HEK293 (cell line): ENCODE measurements around the gene KCNQ1.

ENCODE experiments used
- CTCF ChIA-PET: fragments of 350-600 bp; formaldehyde crosslinking; extraction: SDS; loops from one replicate; lab custom pipeline; 2021; ENCODE audit warnings: antibody characterized with exemption; lab: Yijun Ruan, JAX
- POLR2A ChIA-PET: fragments of 300-600 bp; formaldehyde crosslinking; extraction: SDS; loops from one replicate; lab custom pipeline; 2020; ENCODE audit warnings: antibody characterized with exemption, inconsistent platforms; lab: Yijun Ruan, JAX
- H3K27ac ChIP-seq: fragments of 200-500 bp; sonication (Bioruptor generic); 2 replicates; pipeline ENCODE4 v1.5.1; 2014; ENCODE audit warnings: low read depth, low read length, control low read depth, inconsistent platforms; ENCODE audit errors: extremely low read depth
- H3K36me3 ChIP-seq, 2 experiments: fragments of 200-500 bp in 1 of 2; sonication (Bioruptor generic) in 1 of 2; 1 replicate in 1 of 2; 2 replicates in 1 of 2; pipeline ENCODE4 v1.5.1; 2014 to 2017; ENCODE audit warnings: inconsistent platforms in 2 of 2, low read length in 2 of 2; ENCODE audit not compliant: control insufficient read depth in 2 of 2, insufficient read depth in 1 of 2
- H3K4me1 ChIP-seq: fragments of 200-500 bp; sonication (Bioruptor generic); 2 replicates; pipeline ENCODE4 v1.5.1; 2014; ENCODE audit warnings: mild to moderate bottlenecking, low read length, inconsistent platforms; ENCODE audit not compliant: control insufficient read depth, insufficient read depth
- H3K4me3 ChIP-seq: 2 replicates; pipeline ENCODE4 v1.5.1; 2011; ENCODE audit warnings: low read depth, mild to moderate bottlenecking, control low read depth, low read length, moderate library complexity
- H3K9me3 ChIP-seq: fragments of 200-500 bp; sonication (Bioruptor generic); 2 replicates; pipeline ENCODE4 v1.5.1; 2014; ENCODE audit warnings: low read depth, low read length, inconsistent platforms; ENCODE audit not compliant: control insufficient read depth, insufficient read depth
- BCL11A ChIP-seq: fragments of 450-650 bp; formaldehyde crosslinking; IDR thresholded peaks from 2 replicates; pipeline ENCODE4 v1.5.1; 2016; ENCODE audit warnings: low read depth, missing biosample characterization, missing genetic modification characterization
- GLI2 ChIP-seq: fragments of 450-650 bp; formaldehyde crosslinking; IDR thresholded peaks from 2 replicates; pipeline ENCODE4; 2017; ENCODE audit warnings: missing biosample characterization, missing genetic modification characterization, low read depth, borderline replicate concordance
- ZEB2 ChIP-seq: fragments of 450-650 bp; formaldehyde crosslinking; IDR thresholded peaks from 2 replicates; pipeline ENCODE4 v1.5.1; 2016; ENCODE audit warnings: missing biosample characterization, missing genetic modification characterization
- ZNF146 ChIP-seq: fragments of 450-650 bp; formaldehyde crosslinking; IDR thresholded peaks from 2 replicates; pipeline ENCODE4 v1.5.1; 2016; ENCODE audit warnings: missing biosample characterization, missing genetic modification characterization
- ZNF184 ChIP-seq: fragments of 450-650 bp; IDR thresholded peaks from 2 replicates; pipeline ENCODE4 v1.5.1; 2018; ENCODE audit warnings: missing biosample characterization, mild to moderate bottlenecking, missing genetic modification characterization
- ZNF335 ChIP-seq: fragments of 450-650 bp; formaldehyde crosslinking; conservative IDR thresholded peaks from 2 replicates; pipeline ENCODE4 v1.5.1; 2016; ENCODE audit warnings: missing biosample characterization, missing genetic modification characterization
- ZNF37A ChIP-seq: fragments of 450-650 bp; IDR thresholded peaks from 2 replicates; pipeline ENCODE4 v1.5.1; 2018; ENCODE audit warnings: missing biosample characterization, missing genetic modification characterization
- ZNF391 ChIP-seq: fragments of 450-650 bp; formaldehyde crosslinking; IDR thresholded peaks from 2 replicates; pipeline ENCODE4 v1.5.1; 2016; ENCODE audit warnings: low read depth, missing biosample characterization, missing genetic modification characterization, borderline replicate concordance
- ZNF530 ChIP-seq: fragments of 450-650 bp; formaldehyde crosslinking; IDR thresholded peaks from 2 replicates; pipeline ENCODE4 v1.5.1; 2016; ENCODE audit warnings: low read depth, missing biosample characterization, missing genetic modification characterization
- ZNF791 ChIP-seq: fragments of 450-650 bp; formaldehyde crosslinking; IDR thresholded peaks from 2 replicates; pipeline ENCODE4 v1.5.1; 2016; ENCODE audit warnings: missing biosample characterization, missing genetic modification characterization
- TF ChIP-seq, protein P1 (sequence below): fragments of 450-650 bp; formaldehyde crosslinking; conservative IDR thresholded peaks from 2 replicates; pipeline ENCODE4 v1.5.1; 2016; ENCODE audit warnings: low read depth, missing biosample characterization, missing genetic modification characterization
- TF ChIP-seq, protein P2 (sequence below): fragments of 450-650 bp; formaldehyde crosslinking; IDR thresholded peaks from 2 replicates; pipeline ENCODE4 v1.5.1; 2016; ENCODE audit warnings: missing biosample characterization, missing genetic modification characterization
- TF ChIP-seq, protein P3 (sequence below): fragments of 450-650 bp; formaldehyde crosslinking; IDR thresholded peaks from 2 replicates; pipeline ENCODE4 v1.5.1; 2016; ENCODE audit warnings: missing biosample characterization, missing genetic modification characterization, borderline replicate concordance
- TF ChIP-seq, protein P4 (sequence below): fragments of 450-650 bp; formaldehyde crosslinking; IDR thresholded peaks from 2 replicates; pipeline ENCODE4 v1.5.1; 2016; ENCODE audit warnings: missing biosample characterization, missing genetic modification characterization, low read depth

KCNQ1 gene

DNA sequence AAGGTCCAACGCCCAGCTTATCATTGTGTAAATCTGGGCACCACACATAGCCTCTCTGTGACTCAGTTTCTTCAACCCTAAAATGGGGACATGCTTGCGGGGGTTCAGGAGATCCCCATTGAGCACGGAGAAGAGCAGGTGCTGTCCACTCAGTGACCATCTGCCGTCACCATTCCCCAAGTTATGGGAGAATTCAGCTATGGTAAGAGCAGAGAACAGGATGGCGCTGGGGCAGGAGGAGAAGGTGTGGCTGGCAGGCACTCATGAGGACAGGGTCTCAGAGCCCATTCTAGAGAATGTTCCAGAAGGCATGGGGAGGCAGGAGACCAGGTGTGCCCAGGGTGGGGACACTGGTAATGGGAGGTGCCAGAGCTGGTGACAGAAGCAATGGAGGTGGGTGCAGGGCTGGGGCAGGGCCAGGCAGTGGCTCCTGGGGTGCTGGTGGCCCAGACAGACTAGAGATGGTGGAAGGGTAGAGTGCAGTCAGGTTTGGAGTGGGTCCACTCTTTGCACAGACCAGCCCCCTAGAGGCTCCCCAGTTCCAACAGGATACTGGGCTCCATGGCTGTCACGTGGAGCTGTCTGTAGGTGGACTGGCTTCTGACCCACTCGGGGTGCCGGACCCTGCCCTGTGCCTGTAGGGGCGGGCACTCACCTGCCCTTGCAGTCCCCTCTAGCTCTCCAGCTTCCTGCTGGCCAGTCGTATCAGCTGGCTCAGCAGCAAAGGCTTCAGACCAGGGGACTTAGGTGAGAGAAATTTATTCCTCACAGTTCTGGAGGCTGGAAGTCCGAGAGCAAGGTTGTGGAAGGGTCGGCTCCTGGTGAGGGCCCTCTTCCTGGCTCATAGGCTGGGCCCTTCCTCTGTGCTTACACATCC, 356.1 kb downstream of the KCNQ1 start:
- H3K9me3 ChIP-seq = no peaks in the 10 kb centered on the region
- POLR2A ChIA-PET = no interaction called here
- H3K27ac ChIP-seq = no peak overlapping the region
- no peak overlapping the region for H3K4me3 ChIP-seq
- no peaks in the 10 kb centered on the region for H3K4me1 ChIP-seq
- TF ChIP-seq ZNF791 (tag by site-specific recombination) (no peak), ZEB2 (tag by site-specific recombination) (no peak), ZNF335 (tag by site-specific recombination) (no peak), GLI2 (tag by site-specific recombination) (no peak), ZNF146 (tag by site-specific recombination) (no peak), ZNF391 (tag by site-specific recombination) (no peak), ZNF184 (no peak), ZNF37A (tag by site-specific recombination) (no peak), ZNF530 (no peak), BCL11A (no peak)
- TF ChIP-seq, protein P1, sequence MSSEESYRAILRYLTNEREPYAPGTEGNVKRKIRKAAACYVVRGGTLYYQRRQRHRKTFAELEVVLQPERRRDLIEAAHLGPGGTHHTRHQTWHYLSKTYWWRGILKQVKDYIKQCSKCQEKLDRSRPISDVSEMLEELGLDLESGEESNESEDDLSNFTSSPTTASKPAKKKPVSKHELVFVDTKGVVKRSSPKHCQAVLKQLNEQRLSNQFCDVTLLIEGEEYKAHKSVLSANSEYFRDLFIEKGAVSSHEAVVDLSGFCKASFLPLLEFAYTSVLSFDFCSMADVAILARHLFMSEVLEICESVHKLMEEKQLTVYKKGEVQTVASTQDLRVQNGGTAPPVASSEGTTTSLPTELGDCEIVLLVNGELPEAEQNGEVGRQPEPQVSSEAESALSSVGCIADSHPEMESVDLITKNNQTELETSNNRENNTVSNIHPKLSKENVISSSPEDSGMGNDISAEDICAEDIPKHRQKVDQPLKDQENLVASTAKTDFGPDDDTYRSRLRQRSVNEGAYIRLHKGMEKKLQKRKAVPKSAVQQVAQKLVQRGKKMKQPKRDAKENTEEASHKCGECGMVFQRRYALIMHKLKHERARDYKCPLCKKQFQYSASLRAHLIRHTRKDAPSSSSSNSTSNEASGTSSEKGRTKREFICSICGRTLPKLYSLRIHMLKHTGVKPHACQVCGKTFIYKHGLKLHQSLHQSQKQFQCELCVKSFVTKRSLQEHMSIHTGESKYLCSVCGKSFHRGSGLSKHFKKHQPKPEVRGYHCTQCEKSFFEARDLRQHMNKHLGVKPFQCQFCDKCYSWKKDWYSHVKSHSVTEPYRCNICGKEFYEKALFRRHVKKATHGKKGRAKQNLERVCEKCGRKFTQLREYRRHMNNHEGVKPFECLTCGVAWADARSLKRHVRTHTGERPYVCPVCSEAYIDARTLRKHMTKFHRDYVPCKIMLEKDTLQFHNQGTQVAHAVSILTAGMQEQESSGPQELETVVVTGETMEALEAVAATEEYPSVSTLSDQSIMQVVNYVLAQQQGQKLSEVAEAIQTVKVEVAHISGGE (tag by site-specific recombination) = no peak
- TF ChIP-seq, protein P2, sequence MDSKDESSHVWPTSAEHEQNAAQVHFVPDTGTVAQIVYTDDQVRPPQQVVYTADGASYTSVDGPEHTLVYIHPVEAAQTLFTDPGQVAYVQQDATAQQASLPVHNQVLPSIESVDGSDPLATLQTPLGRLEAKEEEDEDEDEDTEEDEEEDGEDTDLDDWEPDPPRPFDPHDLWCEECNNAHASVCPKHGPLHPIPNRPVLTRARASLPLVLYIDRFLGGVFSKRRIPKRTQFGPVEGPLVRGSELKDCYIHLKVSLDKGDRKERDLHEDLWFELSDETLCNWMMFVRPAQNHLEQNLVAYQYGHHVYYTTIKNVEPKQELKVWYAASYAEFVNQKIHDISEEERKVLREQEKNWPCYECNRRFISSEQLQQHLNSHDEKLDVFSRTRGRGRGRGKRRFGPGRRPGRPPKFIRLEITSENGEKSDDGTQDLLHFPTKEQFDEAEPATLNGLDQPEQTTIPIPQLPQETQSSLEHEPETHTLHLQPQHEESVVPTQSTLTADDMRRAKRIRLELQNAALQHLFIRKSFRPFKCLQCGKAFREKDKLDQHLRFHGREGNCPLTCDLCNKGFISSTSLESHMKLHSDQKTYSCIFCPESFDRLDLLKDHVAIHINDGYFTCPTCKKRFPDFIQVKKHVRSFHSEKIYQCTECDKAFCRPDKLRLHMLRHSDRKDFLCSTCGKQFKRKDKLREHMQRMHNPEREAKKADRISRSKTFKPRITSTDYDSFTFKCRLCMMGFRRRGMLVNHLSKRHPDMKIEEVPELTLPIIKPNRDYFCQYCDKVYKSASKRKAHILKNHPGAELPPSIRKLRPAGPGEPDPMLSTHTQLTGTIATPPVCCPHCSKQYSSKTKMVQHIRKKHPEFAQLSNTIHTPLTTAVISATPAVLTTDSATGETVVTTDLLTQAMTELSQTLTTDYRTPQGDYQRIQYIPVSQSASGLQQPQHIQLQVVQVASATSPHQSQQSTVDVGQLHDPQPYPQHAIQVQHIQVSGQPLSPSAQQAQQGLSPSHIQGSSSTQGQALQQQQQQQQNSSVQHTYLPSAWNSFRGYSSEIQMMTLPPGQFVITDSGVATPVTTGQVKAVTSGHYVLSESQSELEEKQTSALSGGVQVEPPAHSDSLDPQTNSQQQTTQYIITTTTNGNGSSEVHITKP (tag by site-specific recombination) = no peak
- TF ChIP-seq, protein P3, sequence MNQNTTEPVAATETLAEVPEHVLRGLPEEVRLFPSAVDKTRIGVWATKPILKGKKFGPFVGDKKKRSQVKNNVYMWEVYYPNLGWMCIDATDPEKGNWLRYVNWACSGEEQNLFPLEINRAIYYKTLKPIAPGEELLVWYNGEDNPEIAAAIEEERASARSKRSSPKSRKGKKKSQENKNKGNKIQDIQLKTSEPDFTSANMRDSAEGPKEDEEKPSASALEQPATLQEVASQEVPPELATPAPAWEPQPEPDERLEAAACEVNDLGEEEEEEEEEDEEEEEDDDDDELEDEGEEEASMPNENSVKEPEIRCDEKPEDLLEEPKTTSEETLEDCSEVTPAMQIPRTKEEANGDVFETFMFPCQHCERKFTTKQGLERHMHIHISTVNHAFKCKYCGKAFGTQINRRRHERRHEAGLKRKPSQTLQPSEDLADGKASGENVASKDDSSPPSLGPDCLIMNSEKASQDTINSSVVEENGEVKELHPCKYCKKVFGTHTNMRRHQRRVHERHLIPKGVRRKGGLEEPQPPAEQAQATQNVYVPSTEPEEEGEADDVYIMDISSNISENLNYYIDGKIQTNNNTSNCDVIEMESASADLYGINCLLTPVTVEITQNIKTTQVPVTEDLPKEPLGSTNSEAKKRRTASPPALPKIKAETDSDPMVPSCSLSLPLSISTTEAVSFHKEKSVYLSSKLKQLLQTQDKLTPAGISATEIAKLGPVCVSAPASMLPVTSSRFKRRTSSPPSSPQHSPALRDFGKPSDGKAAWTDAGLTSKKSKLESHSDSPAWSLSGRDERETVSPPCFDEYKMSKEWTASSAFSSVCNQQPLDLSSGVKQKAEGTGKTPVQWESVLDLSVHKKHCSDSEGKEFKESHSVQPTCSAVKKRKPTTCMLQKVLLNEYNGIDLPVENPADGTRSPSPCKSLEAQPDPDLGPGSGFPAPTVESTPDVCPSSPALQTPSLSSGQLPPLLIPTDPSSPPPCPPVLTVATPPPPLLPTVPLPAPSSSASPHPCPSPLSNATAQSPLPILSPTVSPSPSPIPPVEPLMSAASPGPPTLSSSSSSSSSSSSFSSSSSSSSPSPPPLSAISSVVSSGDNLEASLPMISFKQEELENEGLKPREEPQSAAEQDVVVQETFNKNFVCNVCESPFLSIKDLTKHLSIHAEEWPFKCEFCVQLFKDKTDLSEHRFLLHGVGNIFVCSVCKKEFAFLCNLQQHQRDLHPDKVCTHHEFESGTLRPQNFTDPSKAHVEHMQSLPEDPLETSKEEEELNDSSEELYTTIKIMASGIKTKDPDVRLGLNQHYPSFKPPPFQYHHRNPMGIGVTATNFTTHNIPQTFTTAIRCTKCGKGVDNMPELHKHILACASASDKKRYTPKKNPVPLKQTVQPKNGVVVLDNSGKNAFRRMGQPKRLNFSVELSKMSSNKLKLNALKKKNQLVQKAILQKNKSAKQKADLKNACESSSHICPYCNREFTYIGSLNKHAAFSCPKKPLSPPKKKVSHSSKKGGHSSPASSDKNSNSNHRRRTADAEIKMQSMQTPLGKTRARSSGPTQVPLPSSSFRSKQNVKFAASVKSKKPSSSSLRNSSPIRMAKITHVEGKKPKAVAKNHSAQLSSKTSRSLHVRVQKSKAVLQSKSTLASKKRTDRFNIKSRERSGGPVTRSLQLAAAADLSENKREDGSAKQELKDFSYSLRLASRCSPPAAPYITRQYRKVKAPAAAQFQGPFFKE (tag by site-specific recombination) = no peak
- TF ChIP-seq, protein P4, sequence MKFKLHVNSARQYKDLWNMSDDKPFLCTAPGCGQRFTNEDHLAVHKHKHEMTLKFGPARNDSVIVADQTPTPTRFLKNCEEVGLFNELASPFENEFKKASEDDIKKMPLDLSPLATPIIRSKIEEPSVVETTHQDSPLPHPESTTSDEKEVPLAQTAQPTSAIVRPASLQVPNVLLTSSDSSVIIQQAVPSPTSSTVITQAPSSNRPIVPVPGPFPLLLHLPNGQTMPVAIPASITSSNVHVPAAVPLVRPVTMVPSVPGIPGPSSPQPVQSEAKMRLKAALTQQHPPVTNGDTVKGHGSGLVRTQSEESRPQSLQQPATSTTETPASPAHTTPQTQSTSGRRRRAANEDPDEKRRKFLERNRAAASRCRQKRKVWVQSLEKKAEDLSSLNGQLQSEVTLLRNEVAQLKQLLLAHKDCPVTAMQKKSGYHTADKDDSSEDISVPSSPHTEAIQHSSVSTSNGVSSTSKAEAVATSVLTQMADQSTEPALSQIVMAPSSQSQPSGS (tag by site-specific recombination) = no peak
- H3K36me3 ChIP-seq = no peaks in the 10 kb centered on the region
- CTCF ChIA-PET = interaction anchor here (0.5 to 1.3 kb wide), 3 partner anchors 15 to 1121 kb away, joined by 3 to 4 read pairs (median 3); no protein-coding TSS in a partner anchor
